HL-60 (cell line): Measurements from ENCODE around the gene C19orf73.

ENCODE experiments used
- CTCF ChIP-seq: IDR thresholded peaks from one replicate; pipeline ENCODE4 v1.5.1; 2011; ENCODE audit warnings: low read length, control low read depth, inconsistent platforms; ENCODE audit not compliant: insufficient read depth
- REST ChIP-seq: IDR thresholded peaks from 2 replicates; pipeline ENCODE4 v1.6.1; 2012; ENCODE audit warnings: low read depth; ENCODE audit not compliant: insufficient replicate concordance

GRCh38 chr19:49161987-49162386 is 43.0 kb upstream of the C19orf73 start:
- no peak for TF ChIP-seq CTCF
- TF ChIP-seq REST: no peak
